CD1c-positive myeloid dendritic cell (primary cell): ENCODE measurements around the gene UBE2O.

Source experiments
- DNase-seq: peaks from one replicate; pipeline ENCODE4 v3.0.0-alpha.2; 2016; ENCODE audit errors: extremely low spot score

Gene UBE2O

GRCh38 chr17:76345377-76345974 is 107.5 kb downstream of the UBE2O start:
- no peak for DNase-seq

GRCh38 chr17:76343106-76343505 is 109.8 kb downstream of the UBE2O start:
- no peak for DNase-seq

GRCh38 chr17:76341301-76341700 is 111.7 kb downstream of the UBE2O start:
- DNase-seq = no peak
